NOMO-1 (cell line): ENCODE results near the gene GABRP.
"Not testable (repeated sequence)": the region's sequence is repeated elsewhere in the genome, so short reads cannot be mapped to it uniquely, and the experiment has no call there.

Experiments used
- DNase-seq, 2 experiments: peaks; one replicate each; lab custom pipeline; 2025; ENCODE audit not compliant: unreplicated experiment in 2 of 2; lab: John Stamatoyannopoulos, UW

GABRP gene

GRCh38 chr5:170755679-170756456 is 27.7 kb upstream of the GABRP start:
- no peak for DNase-seq

- no peak for DNase-seq
Observed at GRCh38 chr5:170756691-170757090, 26.8 kb upstream of the GABRP start.

GRCh38 chr5:170757182-170757601 is 26.3 kb upstream of the GABRP start:
- DNase-seq, result no peak

- DNase-seq, result no peak
Observed at GRCh38 chr5:170757669-170758068, 25.9 kb upstream of the GABRP start.

GRCh38 chr5:170758481-170758880 is 25.0 kb upstream of the GABRP start:
- DNase-seq, result no peak

- DNase-seq, result no peak
Observed at GRCh38 chr5:170760113-170760512, 23.4 kb upstream of the GABRP start.

GRCh38 chr5:170761048-170761707 is 22.3 kb upstream of the GABRP start:
- DNase-seq, result no peak

- no peak for DNase-seq
Observed at GRCh38 chr5:170761708-170762066, 21.8 kb upstream of the GABRP start.

- not testable (repeated sequence) for DNase-seq
Observed at GRCh38 chr5:170762298-170762697, 21.2 kb upstream of the GABRP start.

- DNase-seq, result not testable (repeated sequence)
Observed at GRCh38 chr5:170765868-170766267, 17.7 kb upstream of the GABRP start.

- no peak for DNase-seq
Observed at GRCh38 chr5:170769246-170769645, 14.3 kb upstream of the GABRP start.

- no peak for DNase-seq
Observed at GRCh38 chr5:170769898-170770416, 13.6 kb upstream of the GABRP start.

GRCh38 chr5:170771496-170771895 is 12.0 kb upstream of the GABRP start:
- DNase-seq, result no peak

- DNase-seq, result no peak
Observed at GRCh38 chr5:170773024-170773985, 10.2 kb upstream of the GABRP start.

GRCh38 chr5:170774831-170775230 is 8.7 kb upstream of the GABRP start:
- DNase-seq, result no peak

GRCh38 chr5:170781946-170782345 is 1.6 kb upstream of the GABRP start:
- no peak for DNase-seq

- DNase-seq, result no peak
Observed at GRCh38 chr5:170782438-170782837, 1.1 kb upstream of the GABRP start.

GRCh38 chr5:170785416-170785815 is 1.9 kb downstream of the GABRP start:
- no peak for DNase-seq

GRCh38 chr5:170787216-170787615 is 3.7 kb downstream of the GABRP start:
- no peak for DNase-seq

GRCh38 chr5:170788626-170789304 is 5.2 kb downstream of the GABRP start:
- no peak for DNase-seq
